Hematopoietic multipotent progenitor cell treated with erythropoietin and hydrocortisone succinate and interleukin-3 and kit ligand, for 6 days (in vitro differentiated cells): ENCODE data around the gene SIPA1L3.

ENCODE experiments used
- DNase-seq: peaks from one replicate; pipeline ENCODE4 v3.0.0-alpha.2; 2015

Gene SIPA1L3

GRCh38 chr19:38122402-38123093, 215.5 kb downstream of the SIPA1L3 start:
- peak; percentile 84 for DNase-seq

- peak; percentile 34 for DNase-seq
Observed at GRCh38 chr19:38125238-38125637, 218.2 kb downstream of the SIPA1L3 start.

- no peak for DNase-seq
Observed at GRCh38 chr19:38130399-38130798, 223.4 kb downstream of the SIPA1L3 start.

GRCh38 chr19:38132781-38133180, 225.8 kb downstream of the SIPA1L3 start:
- DNase-seq, result no peak

- no peak for DNase-seq
Observed at GRCh38 chr19:38133319-38133718, 226.3 kb downstream of the SIPA1L3 start.

GRCh38 chr19:38134540-38135149, 227.6 kb downstream of the SIPA1L3 start:
- peak; percentile 81 for DNase-seq

- no peak for DNase-seq
Observed at GRCh38 chr19:38135150-38135998, 228.4 kb downstream of the SIPA1L3 start.

GRCh38 chr19:38139122-38139521, 232.1 kb downstream of the SIPA1L3 start:
- peak; percentile 42 for DNase-seq

GRCh38 chr19:38141108-38141507, 234.1 kb downstream of the SIPA1L3 start:
- DNase-seq, result no peak

- DNase-seq, result peak; percentile 83
Observed at GRCh38 chr19:38142176-38143035, 235.4 kb downstream of the SIPA1L3 start.

- peak; percentile 8 for DNase-seq
Observed at GRCh38 chr19:38143847-38144246, 236.8 kb downstream of the SIPA1L3 start.

GRCh38 chr19:38144667-38145066, 237.7 kb downstream of the SIPA1L3 start:
- no peak for DNase-seq

- peak; percentile 41 for DNase-seq
Observed at GRCh38 chr19:38145623-38146022, 238.6 kb downstream of the SIPA1L3 start.

- no peak for DNase-seq
Observed at GRCh38 chr19:38148337-38148736, 241.3 kb downstream of the SIPA1L3 start.

- peak; percentile 31 for DNase-seq
Observed at GRCh38 chr19:38149661-38150061, 242.7 kb downstream of the SIPA1L3 start.

GRCh38 chr19:38151242-38151641, 244.2 kb downstream of the SIPA1L3 start:
- no peak for DNase-seq

- DNase-seq, result peak; percentile 80
Observed at GRCh38 chr19:38152461-38153379, 245.7 kb downstream of the SIPA1L3 start.

- peak; percentile 12 for DNase-seq
Observed at GRCh38 chr19:38155453-38155852, 248.4 kb downstream of the SIPA1L3 start.

GRCh38 chr19:38158730-38159129, 251.7 kb downstream of the SIPA1L3 start:
- DNase-seq, result no peak

GRCh38 chr19:38162094-38162493, 255.1 kb downstream of the SIPA1L3 start:
- no peak for DNase-seq

GRCh38 chr19:38162632-38163031, 255.6 kb downstream of the SIPA1L3 start:
- DNase-seq, result no peak
